HG03571 (cell line): ENCODE results near the gene SMIM45.
A peak's percentile ranks its signal among the peaks of the same experiment; 100 is the strongest.
"Not testable (repeated sequence)": the region's sequence is repeated elsewhere in the genome, so short reads cannot be mapped to it uniquely, and the experiment has no call there.

Experiments
- ATAC-seq: cut with Tn5 transposase; IDR thresholded peaks from one replicate; pipeline ENCODE4 v1.9.1; 2021; ENCODE audit not compliant: unreplicated experiment

SMIM45 gene

DNA sequence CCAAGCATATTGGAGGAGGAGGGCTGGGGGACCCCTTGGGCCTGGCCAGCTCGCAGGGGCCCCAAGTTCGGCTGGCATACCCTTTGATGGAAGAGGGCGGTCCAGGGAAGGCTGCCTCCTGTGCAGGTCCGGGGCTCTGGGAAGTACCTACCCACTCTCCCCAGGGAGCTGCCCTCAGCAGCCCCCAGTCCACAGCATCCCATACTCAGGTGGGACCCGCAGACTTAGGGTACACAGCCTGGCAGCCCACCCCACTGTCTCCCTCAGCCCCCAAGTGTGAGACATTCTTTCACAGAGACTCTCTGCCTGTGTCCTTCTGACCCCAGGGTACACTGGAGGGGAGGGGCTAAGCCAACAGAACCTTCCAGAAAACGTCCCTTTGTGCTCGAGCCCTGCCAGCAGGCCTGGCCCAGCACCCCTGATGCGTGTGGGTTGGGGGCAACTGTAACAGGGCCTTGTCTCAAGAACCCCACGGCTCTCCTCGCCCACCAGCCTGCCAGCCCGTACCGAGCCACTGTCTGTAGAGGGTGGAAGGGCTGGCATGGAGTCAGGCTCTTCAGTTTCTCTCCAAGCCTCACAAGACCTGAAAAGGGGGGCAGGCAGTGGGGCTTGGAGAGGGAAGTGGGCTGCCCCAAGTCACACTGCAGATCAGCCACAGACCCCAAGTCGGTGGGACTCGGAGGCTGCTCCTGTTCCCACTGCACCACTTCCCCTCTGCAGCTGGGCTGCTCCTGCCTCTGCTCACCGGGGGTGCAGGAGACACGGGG is 18.4 kb upstream of the SMIM45 start:
- no peak for ATAC-seq

DNA sequence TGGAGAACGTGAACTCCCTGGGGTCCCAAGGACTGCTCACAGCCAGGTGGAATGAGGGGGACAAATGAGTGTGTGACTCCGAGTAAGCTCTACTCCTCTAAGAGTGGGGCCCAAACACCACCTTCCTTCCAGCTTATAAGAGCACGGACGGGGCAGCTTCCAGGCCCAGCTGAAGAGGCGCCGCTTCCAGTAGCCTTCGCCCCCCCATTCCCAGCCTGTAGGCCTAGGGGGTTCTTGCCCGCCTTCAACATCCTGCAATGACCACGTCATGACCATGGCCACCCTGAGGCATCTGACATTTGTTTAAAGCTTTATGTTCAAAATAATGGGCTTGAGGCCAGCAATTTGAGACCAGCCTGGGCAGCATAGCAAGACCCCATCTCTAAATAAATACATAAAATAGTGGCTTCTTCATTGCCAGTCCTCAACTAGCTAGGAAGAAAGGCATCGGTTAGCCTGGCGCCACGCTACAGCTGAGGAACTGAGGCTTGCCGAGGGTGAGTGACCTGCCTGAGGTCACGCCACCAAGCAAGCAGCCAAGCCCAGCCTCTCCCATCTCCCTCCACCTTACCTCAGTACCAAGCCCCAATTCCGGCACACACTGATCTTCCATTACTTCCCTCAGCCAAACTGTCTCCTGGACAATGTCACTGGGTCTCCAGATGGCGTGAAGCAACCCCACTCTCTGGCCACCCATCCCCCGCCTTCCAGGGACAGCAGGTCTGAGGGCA is 17.5 kb upstream of the SMIM45 start:
- ATAC-seq, result no peak

DNA sequence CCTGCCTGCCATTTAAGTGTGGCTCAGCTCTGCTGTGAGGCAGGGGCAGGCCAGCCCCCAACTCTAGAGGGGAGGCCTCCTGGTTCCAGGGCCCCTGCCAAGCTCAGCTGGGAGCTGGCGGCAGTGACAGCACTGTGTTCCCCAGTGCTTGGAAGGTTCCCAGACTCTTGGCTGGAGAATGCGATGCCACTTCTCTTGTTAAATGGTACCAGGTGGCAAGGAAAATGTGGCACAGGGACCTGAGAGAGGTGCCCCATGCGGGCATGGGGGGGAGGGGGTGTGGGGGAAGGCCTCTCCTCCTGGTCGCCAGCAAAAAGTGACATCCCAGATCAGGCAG is 17.0 kb upstream of the SMIM45 start:
- no peak for ATAC-seq

DNA sequence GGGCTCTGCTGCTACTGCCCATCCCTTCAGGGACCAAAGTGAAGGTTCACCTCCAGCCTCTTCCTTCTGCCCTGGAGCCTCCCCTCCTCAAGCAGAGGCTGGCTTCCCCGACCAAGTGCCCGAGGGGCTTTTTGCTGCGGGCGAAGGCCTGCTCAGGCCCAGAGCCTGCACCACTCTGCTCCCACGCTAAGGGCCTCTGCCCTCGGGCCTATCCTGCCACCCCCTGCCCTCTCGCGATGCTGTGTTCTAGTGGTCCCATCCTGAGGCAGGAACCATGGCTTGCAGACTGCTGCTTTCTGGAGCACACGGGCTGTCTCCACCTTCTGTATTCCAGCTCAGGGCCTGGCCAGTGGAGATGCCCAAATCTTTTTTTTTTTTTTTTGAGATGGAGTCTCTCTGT is 16.4 kb upstream of the SMIM45 start:
- ATAC-seq, result no peak

DNA sequence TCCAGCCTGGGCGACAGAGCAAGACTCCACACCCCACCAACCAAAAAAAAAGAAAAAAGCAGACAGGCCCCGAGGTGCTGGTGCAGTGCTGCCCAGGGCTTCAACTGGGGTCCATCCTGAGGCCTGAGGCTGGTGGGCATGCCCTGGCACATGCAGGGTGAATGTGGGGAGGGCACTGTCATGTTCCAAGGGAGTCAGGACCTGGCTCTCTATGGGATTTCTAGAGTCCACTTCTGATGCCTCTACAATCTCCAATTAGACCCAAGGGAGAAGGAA is 15.1 kb upstream of the SMIM45 start:
- ATAC-seq, result no peak

DNA sequence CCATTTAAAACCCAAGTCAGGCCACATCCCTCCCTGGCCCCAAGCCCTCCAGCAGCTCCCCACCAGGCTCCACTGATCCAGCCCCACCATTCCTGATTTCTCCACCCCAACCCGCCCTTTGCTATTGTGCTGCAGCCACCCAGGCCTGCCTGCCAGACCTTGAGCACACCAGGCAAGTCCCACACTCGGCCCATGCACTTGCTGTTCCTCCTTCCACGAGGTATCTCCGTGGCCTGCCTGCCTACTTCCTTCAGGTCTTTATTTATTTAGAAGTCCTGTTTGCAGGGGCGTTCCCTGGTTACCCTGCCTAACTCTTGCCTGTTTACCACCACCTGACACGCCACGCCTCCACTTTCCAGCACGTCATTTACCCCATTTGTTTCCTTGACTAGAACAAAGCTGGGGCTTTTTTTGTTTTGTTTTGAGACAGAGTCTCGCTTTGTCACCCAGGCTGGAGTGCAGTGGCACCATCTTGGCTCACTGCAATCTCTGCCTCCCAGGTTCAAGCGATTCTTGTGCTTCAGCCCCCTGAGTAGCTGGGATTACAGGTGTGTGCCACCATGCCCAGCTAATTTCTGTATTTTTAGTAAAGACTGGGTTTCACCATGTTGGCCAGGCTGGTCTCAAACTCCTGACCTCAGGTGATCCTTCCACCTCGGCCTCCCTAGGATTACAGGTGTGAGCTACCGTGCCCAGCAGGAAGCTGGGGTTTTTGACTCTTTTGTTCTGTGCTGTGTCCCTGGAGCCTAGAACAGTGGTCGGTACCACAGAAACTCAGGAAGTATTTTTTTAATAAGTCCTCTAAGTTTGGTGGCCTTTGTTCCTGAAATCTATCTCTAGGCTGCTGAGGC is 11.7 kb upstream of the SMIM45 start:
- ATAC-seq, result peak; percentile 42

DNA sequence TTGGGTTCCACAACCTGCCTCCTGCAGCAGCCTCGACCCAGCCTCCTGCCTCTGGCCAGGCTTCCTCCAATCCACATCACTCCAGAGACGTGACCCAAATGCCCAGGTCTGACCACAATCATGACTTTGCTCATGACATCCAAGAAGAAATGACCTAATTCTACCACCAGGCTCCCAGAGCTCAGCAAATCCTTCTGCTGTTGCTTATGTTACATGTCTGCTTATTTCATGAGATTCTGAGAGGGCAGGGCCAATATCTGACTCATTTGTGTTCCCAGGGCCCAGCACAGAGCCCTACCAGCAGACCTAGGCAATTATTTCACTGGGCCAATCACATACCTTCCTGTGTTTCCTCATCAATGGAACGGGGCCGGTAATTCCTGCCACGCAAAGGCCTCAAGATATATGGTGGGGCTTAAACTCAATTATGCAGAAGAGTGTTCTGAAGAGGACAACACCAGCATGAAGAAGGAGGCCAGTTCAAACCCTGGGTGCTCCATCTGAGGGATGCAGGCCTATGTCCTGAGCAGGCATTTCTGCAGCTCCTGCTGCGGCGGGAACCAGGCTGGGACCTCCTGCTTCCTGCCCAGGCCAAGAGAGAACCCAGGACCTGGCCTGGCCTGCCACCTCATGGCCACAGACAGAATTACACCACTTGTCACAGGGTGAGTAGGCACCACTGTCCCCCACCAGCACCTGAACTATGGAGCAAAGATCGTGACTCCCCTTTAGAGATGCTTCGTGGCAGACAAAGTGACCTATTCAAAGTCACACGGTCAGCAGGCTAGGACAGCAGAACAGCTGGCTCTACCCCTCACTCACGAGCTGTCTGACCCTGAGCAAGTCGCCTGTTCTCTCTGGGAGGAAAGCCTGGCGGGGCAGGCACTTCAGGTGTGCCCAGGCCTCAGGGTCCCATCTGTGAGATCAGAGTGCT is 10.9 kb upstream of the SMIM45 start:
- ATAC-seq, result peak; percentile 37

DNA sequence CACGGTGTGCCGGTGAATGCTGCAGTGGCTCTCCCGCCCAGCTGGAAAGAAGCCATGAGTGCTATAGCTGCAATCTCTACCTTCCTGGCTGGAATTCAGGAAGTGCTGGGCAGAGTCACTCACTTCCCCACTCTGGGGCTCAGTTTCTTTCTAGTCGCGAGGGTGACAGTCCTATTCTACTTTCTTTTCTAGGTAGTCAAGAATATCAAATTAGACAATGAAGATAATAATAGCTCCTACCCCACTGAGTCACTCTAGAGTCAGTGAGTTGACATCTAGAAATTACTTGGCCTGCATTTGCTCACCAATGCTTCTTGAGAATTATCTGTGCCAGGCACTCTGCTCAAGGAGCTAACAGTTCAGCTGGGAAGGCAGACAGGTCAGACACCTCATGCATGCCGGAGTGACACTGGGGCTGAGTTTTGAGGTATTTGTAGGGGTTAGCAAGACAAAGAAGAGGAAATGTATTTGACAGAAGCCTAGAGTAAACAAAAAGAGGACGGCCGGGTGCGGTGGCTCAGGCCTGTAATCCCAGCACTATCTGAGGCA is 8.2 kb upstream of the SMIM45 start:
- ATAC-seq, result no peak

DNA sequence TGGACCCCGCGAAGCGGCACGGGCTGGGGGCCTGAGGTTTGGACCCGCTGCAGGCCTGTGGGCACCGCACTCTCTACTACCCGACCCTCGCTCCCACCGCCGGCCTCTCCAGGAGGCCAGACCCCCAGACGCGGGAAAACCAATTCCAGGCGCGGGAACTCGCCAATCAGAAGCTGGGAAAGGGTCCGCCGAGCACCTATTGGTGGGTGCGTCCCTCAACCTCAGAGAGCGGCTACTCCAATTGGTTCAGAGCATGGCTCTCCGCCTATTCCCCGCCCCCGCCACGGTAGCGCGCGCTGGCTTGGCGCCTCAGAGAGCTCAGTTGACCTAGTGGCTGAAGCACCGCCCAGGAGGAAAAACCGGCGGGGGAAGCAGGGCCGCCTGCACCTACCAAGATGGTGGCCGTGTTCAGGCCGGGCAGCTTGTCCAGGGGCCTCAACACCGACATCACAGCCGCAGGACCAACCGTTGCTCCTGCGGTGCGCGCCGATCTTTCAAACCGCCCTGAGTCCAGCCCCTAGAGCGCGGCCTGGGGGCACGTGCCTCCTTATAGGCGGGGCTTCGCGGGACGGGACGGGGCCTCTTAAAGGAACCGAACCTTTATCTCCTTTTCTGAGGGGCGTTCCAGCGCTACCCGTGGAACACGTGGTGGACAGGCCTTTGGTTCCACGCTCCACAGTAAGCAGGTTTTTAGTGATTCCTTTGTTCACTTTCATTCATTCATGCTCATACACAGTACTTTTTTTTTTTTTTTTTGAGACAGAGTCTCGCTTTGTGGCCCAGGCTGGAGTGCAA is 5.1 kb upstream of the SMIM45 start, which contains the start of gene CENPM:
Gene CENPM, minus strand, starts transcription at position 524 of the 795 bp plus-strand sequence. Its CDS starts 76 bp downstream, at position 448.
- ATAC-seq, result peak; percentile 64

DNA sequence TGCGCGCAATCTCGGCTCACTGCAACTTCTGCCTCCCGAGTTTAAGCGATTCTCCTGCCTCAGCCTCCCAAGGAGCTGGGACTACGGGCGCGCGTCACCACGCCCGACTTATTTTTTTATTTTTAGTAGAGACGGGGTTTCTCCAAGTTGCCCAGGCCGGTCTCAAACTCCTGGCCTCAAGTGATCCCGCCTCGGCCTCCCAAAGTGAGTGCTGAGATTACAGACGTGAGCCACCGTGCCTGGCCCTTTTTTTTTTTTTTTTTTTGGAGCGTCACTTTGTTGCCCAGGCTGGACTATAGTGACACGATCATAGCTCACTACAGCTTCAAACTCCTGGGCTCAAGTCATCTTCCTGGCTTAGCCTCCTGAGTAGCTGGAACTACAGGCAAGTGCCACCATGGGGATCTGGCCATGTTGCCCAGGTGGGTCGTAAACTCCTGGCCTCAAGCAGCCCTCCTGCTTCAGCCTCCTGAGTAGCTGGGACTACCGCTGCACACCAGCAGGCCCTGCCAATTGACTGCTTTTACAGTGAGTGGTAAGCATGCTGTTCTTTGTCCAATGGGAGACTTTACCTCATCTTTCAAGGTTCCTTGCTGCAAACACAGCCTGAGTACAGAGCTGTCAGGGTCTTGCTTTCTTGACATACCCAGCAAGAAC is 4.4 kb upstream of the SMIM45 start:
- no peak for ATAC-seq

DNA sequence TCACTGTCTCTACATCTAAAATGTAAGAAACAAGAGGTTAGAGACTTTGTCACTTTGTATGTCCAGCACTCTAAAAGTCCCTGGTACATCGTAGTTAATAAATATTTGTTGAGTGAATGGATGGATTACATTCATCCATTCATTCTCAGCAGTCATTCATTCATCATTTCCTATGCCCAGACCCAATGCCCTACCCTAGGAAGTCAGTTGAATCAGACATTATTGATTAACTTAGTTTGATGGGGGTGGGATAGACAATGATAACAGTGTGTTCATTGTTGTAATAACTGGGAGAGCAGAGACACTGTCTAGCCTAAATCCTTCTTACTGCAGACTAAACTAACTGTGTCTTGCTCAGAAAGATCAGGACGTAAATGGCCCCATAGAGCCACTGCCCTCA is 3.8 kb upstream of the SMIM45 start:
- no peak for ATAC-seq

DNA sequence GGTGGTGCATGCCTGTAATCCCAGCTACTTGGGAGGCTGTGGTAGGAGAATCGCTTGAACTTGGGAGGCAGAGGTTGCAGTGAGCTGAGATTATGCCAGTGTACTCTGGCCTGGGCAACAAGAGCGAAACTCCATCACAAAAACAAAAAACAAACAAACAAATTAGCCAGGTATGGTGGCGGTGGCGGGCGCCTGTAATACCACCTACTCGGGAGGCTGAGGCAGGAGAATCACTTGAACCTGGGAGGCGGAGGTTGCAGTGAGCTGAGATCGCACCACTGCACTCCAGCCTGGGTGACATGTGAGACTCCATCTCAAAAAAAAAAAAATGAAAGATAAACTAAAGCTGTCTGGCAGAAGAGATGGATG is 3.0 kb upstream of the SMIM45 start:
- not testable (repeated sequence) for ATAC-seq

DNA sequence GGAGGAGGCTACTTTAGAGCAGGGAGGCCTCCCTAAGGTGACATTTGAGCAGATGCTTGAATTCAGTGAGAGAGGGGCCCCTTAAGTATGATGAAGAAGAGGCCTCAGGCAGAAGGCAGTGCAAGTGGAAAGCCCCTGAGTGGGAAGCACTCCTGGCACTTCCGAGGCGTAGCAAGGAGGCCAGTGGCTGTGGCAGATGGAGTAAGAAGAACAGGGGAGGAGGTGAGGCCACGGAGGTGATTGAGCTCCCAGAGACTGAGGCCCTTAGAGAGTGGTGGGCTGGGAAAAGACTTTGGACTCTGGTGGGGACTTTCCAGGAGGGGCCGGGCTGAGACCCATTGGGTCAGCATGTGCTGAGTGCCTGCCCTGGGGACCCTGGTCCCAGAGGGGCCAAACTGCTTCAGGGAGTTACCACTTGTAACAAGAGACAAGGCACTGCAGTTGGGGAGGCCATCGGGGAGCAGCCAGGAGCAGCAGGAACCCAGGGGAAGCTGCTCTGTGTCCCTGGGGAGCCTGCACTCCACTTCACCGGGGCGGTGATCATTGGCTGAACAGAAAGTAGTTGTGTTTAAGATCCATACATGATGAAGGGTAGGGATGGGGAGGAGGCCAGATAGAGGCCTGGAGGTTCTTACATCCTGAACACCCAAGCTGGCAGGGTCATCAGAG is 2.5 kb upstream of the SMIM45 start:
- no peak for ATAC-seq

DNA sequence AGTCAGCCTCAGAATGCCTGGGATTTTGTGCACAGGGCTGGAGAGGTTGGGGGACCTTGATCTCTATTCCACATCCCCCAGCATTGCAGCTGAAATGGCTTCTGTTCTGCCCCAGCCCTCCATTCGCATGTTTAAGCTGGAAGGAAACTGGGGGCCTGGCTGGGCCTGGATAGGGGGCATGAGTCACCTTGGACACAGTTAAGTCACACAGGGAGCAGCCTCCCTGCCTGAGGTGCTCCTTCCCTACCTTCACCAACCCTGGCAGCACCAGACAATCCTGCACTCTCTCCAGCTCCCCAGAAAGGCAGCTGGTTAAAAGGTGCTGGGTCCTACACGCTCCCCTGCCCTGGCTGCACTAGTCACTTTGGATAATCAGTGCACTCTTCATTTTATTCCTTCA is 763 bp downstream of the SMIM45 start:
- no peak for ATAC-seq

DNA sequence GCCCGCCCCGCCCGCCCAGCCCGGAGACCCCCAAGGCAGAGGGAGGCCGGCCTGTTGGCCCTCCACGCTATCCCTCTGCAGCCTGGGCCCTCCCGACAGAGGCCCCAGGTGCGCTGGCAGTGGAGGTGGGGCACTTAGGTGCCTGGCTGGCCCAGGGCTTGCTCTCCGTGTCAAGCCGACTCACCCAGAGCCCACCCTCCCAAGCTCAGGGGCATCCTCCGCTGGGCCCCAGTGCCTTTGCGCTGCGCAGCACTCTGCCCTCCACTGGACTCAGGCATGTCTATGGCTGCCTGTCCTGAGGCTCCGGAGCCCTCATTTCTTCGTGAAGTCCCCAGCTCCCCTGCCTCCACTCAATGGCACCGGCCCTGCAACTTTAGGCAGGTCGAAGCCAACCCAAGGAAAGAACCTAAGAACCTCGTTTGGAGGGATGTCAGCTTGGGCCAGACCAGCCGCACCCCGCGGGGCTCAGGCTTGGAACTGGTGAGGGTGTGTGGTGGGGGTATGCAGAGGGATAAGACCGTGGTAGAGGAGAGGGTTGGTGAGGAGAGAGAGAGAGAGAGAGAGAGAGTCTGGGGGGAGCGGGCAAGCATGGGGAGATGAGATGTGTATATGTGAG is 6.1 kb downstream of the SMIM45 start:
- ATAC-seq, result no peak

DNA sequence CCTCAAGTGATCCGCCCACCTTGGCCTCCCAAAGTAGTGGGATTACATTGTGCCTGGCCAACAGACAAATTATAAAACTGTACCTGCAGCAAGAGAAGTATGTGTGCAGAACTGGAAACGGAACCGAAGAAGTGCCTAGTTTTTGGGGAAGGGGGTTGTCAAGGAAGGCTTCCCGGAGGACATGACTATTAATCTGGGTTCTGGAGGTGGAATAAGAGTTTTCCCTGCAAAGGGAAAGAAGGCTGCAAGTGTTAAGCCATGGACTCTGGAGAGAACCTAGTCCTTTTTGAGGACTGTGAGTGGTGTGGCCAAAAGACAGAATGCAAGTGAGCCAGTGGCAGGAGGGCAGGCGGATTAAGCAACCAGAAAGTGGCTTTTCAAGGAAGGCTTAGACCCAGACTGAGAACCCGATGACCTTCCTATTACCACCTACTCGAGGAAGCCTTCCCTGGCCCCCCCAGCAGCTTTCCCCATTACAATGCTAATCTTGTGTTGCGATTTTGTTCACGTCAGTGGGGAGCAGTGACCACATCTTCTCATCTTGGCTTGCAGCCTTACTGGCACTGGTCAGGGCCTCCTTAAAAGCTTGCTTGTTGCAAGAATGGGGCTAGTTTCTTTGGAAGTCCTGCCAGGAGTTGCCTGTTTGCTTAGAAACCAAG is 11.6 kb downstream of the SMIM45 start:
- ATAC-seq, result no peak

DNA sequence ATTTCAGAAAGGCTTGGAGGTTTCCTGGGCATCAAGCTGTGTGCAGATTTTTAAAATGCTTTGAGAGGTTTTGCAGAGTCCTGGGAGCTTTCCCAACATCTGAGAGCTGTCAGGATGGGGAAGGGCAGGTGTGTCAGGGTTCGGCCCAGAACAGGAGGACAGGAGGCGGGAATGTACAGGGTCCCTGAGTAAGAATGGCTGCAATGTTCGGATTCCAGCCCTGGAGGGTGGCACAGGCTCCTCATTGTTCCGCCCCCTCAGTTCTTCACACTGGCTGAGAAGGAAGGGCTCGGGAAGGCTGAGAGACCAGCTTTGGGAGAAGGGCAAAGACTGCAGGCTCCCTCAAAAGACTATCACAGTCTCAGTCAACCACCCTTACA is 12.2 kb downstream of the SMIM45 start:
- no peak for ATAC-seq

DNA sequence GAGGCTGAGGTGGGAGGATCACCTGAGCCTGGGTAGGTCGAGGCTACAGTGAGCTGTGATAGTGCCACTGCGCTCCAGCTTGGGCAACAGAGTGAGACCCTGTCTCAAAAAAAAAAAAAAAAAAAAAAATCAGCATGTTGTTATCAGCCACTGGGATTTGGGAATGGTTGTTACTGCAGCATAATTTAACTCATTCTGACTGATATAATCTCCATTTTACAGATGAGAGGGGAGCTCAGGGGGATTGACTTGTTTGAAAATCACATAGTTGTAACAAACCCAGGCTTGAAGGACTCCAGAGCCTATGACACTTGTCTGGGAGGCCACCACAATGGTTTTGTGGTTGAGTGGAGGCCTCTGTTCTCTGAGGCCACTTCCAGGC is 14.3 kb downstream of the SMIM45 start:
- no peak for ATAC-seq
